Hepatocyte (in vitro differentiated cells): ENCODE results near the gene ASXL3.

Experiments used
- CTCF ChIP-seq: fragments of 200-600 bp; sonication (generic); IDR thresholded peaks from 2 replicates; pipeline ENCODE4 v1.5.1; 2016; ENCODE audit warnings: antibody characterized with exemption, mild to moderate bottlenecking; ENCODE audit not compliant: poor library complexity
- EZH2 ChIP-seq: fragments of 200-600 bp; sonication (generic); IDR thresholded peaks from 2 replicates; pipeline ENCODE4 v1.6.1; 2016; ENCODE audit warnings: antibody characterized with exemption, mild to moderate bottlenecking, borderline replicate concordance

GRCh38 chr18:33540392-33540791 is 37.6 kb upstream of the ASXL3 start:
- no peak for TF ChIP-seq EZH2
- no peak for TF ChIP-seq CTCF
